ENCODE results near the gene EEF1A2.

EEF1A2 gene

DNA sequence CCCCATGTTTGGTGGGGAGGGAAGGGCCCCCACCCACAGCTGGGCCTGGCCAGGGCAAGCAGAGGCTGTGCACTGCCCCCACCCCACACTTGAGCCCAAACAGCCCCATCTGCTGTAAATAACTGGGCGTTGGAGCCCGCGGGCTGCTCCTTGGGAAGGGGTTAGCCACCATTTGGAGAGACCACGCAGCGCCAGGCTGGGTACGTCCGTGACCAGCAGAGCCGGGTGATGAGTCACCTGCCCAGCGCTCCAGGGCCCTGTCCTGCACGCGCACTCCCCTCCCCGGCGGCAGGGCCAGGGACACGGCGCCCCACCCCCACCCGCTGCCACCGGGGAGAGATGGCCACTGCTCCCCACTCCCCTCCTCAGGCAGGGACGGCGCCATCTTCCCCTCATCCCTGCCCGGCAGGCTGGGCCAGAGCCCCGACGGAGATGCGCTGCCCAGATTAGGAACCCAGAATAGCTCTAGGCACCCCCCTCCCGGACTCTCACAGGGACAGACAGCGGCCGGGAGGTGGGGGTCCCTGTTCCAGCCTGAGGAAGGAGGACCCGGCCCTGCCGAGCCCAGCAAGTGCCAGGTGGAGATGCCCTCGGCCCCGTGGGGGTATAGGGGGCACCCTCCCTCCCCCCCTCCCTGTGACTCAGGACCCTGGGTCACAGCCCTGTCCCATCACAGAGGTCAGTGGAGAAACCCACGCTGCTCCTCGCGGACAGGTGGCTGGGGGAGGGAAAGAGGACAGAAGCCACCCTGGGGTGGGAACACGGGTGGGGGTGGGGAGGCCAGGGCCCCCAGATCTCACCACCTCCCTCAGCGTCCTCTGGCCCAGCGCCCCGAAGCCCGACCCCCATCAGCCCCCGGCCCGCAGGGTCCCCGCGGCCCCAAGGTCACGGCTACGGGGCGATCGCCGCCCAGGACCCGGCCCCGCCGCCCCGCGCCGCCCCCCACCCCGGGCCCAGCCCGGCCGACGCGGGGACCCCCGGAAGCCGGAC is 642 bp downstream of the EEF1A2 start:
- DNase-seq, result no peak

- DNase-seq, result no peak
These were observed 1.5 kb downstream of the EEF1A2 start for GRCh38 chr20:63497138-63497945.

DNA sequence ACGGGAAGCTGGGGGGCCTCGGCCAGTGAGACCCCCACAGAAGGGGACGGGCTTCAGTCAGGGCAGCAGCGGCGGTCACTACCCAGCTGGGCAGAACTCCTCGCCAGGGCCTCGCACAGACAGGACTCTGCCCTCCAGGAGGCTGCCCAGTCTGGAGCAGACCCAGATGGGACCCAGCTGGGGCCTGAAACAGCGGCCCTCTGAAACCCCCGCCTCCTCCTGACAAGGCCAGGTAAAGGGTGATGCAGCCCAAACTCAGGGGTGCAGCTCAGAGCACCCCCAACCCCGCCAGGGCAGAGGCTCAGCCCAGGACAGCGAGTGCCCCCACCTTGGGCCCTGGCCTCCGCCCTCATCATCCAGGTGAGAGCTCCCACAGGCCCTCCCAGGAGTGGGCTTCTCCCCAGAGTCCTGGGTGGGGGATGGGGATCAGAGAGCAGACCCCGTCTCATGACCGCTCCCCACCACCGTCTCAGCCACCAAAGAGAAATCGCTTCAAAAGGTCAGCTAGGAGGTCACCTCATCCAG is 2.2 kb downstream of the EEF1A2 start:
- no peak for DNase-seq

DNA sequence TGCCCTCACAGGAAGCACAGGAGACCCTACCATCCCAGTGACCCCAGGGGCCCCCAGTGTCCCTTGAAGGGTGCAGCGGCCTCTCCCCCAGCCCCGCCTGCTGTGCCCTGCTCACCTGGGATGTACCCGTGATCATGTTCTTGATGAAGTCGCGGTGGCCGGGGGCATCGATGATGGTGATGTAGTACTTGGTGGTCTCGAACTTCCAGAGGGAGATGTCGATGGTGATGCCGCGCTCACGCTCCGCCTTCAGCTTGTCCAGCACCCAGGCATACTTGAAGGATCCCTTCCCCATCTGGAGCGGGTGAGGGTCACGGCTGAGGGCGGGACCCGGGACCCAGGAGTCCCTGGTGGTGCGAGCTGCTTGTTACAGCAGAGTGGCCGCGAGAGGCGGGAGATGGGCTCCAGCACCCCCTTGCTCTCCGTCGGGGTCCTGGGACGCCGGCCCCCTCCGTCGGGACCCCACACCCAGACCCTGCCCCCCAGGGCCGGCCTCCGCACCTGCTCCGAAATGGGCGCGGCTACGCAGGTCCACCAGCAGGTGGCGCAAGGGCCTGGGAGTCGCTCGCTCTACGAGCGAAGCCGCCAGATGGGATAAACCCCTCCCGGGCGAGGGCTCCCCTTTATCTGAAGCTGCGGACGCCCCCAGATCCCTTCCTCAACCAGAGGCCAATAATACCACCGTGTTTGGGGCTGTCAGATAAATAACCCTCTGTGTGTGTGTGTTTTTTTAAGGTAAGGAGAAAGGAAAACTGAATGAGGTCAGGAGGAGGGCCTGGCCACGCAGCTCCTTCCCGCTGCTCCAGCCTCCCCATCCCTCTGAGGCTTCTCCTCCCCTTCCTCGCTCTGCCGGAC is 2.9 kb downstream of the EEF1A2 start:
- DNase-seq, result peak; percentile 66 to 77

GRCh38 chr20:63495167-63495720 is 3.6 kb downstream of the EEF1A2 start:
- no peak for DNase-seq

DNA sequence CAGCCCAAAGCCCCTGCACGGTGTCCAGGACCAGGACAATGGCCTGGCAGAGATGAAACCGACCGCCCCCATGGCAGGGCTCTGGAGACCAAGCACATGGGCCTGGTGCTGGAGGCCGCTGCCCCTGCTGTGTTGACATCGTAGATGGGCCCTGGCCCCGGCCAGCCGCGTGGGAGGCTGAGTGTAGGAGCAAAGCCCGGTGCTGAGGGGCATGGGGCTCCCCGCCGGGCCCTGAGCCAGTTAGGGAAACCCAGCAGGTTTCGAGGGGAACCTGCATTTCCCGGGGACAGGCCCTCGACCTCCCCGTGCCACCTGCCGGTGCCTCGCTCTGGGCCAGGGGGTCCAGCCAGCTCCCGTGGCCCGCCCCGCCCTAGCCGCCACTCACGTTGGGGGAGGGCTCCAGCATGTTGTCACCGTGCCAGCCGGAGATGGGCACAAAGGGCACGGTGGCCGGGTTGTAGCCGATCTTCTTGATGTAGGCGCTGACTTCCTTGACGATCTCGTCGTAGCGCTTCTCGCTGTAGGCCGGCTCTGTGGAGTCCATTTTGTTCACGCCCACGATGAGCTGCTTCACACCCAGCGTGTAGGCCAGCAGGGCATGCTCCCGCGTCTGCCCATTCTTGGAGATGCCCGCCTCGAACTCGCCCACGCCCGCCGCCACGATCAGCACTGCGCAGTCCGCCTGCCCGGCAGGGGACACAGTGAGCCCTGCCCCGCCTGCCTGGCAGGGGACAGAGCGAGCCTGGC is 4.3 kb downstream of the EEF1A2 start:
- DNase-seq, result no peak

DNA sequence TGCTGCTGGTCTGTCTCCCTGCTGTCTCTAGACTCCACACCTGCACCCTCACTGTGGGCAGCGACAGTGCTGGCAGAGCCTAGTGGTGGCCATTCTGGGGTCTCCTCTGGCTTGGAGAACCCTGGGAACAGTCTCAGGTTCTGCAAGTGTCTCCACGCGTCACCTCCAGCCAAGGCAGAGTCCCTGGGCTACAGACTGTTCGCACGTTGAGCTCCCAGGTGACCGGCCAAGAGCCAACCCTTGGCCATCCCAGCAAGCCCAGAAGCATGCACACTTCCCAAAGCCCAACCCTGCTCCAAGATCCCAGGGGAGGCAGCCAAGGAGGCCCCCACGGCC is 4.8 kb downstream of the EEF1A2 start:
- DNase-seq, result no peak

DNA sequence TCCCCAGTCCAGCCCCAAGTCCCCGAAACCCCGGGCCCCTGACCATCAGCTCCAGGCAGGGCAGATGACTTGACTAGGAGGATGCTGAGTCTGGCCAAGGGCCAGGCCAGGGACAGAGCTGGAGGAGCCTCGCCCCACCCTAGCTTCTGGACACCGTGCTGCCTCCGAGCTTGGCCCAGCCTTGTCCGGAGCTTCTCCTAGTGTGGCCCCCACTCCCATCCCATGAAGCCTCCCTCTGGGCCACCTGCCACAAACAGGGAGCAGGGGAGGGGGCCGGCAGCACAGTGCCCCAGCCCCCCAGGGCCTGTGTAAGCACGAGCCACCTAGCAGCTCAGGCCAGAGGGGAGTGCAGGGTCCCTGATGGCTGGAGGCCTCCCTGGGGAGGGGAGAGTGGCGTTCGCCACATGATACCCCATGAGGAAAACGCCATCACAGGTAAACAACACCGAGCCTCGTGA is 5.3 kb downstream of the EEF1A2 start:
- DNase-seq, result no peak

DNA sequence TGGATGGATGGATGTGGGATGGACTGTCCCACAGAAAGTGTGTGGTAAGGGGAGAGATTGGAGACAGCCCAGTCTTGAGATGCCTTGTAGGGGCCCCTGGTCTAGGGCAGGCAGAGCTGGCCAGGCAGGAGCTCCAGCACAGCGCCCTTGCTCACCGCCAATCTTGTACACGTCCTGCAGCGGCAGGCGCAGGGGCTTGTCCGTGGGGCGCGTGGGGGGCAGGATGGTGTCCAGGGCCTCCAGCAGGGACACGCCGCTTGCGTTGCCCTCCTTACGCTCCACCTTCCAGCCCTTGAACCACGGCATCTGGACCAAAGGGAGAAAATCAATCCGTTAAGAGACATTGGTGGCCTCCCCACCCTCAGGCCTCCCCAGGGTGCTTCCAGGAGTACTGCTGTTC is 5.9 kb downstream of the EEF1A2 start:
- DNase-seq, result no peak

DNA sequence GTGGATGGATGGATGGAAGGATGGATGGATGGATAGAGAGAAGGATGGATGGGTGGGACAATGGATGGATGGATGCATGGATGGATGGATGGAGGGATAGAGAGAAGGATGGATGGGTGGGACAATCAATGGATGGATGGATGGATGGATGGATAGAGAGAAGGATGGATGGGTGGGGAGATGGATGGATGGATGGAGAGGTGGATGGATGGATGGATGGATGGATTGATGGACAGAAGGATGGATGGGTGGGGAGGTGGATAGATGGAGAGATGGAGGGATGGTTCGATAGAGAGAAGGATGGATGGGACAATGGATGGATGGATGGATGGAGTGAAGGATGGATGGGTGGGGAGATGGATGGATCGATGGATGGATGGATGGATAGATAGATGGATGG is 6.4 kb downstream of the EEF1A2 start:
- DNase-seq, result no peak

- DNase-seq, result no peak
These were observed 7.2 kb downstream of the EEF1A2 start for GRCh38 chr20:63491635-63492230.

DNA sequence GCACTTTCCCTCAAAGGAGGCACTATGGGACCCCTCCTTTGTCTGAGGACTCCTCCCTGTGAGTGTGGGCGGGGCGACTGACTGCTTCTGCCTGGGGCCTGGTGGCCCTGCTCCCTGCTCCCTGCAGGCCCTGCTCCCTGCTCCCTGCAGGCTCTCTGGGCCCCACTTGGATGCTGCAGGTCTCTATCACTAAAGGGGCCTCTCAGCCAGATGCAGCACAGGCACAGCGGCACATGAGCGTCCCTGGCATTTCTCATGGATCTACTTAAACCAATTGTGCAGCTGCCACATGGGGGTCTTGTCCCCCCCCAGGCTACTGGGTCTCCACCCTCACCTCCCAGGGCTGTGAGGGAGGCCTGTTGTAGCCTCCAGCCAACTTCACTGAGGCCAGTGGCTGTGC is 7.8 kb downstream of the EEF1A2 start:
- DNase-seq, result no peak

- no peak for DNase-seq
These were observed 8.5 kb downstream of the EEF1A2 start for GRCh38 chr20:63490416-63490815.

DNA sequence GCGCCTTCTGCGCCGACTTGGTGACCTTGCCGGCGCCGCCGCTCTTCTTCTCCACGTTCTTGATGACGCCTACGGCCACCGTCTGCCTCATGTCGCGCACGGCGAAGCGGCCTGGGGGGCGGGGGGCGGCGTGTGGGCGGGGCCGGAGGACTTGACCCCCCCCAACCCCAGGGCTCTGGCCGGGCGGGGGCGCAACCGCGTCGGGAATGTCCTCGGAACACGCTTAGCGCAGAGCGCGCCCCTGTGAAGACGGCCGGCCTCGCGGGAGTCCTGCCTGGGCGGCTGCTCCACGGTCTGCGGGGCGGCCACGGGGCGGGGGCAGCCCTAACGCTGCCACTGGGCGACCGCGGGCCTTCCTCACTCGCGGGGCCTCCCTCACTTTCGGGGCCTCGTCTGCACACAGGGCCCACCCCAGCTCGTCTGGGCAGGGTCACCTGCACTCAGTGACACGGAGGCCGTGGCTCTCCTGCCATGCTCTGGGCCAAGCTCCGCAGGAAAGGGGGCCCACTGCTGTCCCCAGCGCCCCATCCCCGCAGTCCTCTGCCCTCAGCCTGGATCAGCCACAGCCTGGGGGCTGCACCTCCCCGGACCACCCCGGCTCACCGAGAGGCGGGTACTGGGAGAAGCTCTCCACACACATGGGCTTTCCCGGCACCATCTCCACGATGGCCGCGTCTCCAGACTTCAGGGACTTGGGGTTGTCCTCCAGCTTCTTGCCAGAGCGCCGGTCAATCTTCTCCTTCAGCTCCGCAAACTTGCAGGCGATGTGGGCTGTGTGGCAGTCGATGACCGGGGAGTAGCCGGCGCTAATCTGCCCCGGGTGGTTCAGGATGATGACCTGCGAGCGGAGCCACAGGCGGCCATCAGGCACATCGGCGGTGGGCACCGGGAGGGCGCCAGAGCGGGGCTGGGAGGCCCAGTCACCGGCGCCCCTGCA is 10.3 kb downstream of the EEF1A2 start:
- no peak for DNase-seq

DNA sequence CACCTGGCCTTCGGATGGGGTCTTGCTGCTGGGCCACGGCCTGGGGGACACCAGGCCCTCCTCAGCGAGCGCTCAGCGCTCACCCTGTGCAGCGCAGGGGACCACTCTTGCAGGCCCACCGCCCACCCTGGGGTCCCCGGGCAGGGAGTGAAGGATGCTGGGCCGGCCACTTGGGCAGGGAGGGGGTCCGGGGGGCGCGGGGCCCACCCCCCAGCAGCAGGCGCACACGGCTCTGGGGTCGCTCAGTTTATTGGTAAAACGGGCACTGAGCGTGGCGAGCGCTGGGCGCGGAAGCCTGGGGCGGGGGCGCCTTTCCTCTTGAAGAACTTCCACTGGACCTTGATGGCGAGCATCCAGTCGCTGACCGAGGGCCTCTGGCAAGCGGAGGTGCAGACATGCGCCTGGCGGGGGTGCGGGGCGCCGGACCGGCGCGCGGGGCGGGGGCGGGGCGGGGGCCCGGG is 11.1 kb downstream of the EEF1A2 start:
- no peak for DNase-seq

GRCh38 chr20:63487116-63487764 is 11.6 kb downstream of the EEF1A2 start:
- no peak for DNase-seq

DNA sequence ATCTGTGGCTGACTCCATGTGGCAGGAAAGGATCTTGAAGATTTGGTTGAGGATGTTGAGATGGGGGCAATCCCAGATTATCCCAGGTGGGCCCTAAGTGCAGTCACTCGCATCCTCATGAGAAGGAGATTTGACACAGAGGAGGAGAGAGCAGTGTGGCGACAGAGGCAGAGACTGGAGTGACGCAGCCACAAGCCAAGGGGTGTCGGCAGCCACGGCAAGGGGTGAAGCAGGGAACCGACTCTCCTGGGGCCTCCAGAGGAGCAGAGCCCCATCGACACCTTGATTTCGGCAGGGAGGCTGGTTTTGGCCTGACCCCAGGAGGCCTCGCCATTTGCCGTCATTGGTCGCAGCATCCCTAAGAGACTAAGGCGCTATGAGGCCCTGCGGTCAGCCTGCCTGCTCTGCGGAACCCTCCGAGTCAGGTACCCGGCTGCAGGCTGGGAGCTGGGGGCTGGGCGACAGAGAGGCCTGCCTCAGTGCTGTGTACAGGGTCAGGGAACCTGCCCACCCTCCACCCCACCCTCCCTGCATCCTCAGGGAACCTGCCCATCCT is 12.5 kb downstream of the EEF1A2 start:
- no peak for DNase-seq

DNA sequence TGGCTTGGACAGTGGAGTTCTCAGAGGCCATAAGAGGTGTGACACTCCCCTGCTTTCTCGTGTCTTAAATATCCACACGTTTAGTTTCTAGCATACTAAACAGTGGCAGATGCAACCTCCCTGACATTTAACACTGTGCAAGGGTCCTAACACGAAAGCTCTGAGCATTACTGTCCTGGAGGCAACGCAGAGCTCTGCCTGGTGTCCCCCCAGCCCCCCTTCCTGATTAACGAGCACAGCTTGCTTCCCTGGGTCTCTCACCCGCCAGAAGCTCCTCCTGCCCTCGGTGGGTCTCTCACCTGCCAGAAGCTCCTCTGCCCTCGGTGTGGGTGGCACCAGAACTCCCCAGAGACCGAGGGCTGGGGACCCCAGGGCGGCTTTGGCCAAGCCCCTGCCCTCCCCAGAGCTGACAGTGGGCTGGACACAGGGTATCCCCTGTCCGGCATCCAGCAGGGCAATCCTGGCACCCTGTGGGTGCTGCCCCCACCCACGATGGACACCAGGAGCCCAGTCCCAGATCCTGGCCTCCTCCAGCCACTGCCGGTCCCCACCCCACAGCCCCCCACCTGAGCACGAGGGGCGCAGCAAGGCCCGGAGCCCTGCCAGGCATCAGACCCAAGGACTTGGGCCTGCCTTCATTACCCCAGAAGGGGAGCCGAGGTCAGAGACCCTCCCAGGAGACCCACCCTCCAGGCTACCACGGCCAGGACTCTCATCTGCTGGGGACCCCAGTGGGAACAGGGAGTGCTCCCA is 14.1 kb downstream of the EEF1A2 start:
- no peak for DNase-seq
